ENCODE data around the gene JAG2.

The JAG2 gene

GRCh38 chr14:105141486-105142281 lies 26.9 kb downstream of the JAG2 start:
- intact Hi-C loops (cut with micrococcal nuclease): no loop called here
- Mint-ChIP-seq H3K9me3 (peaks cover 10% of the 10 kb centered on the region), H3K27ac (no peak overlapping the region), H3K36me3 (ENCODE audit: low read depth) (no peaks in the 10 kb centered on the region), H3K4me1 (ENCODE audit: low read depth) (no peaks in the 10 kb centered on the region), H3K27me3 (no peaks in the 10 kb centered on the region), H3K4me3 (no peak overlapping the region)

GRCh38 chr14:105141026-105141425 lies 27.6 kb downstream of the JAG2 start:
- peaks cover 10% of the 10 kb centered on the region for H3K9me3 Mint-ChIP-seq
- intact Hi-C loops (cut with micrococcal nuclease): no loop called here
- no peak overlapping the region for H3K4me3 Mint-ChIP-seq
- no peaks in the 10 kb centered on the region for H3K4me1 Mint-ChIP-seq (ENCODE audit: low read depth)
- no peak overlapping the region for H3K27ac Mint-ChIP-seq
- H3K36me3 Mint-ChIP-seq (ENCODE audit: low read depth): no peaks in the 10 kb centered on the region
- no peaks in the 10 kb centered on the region for H3K27me3 Mint-ChIP-seq

DNA sequence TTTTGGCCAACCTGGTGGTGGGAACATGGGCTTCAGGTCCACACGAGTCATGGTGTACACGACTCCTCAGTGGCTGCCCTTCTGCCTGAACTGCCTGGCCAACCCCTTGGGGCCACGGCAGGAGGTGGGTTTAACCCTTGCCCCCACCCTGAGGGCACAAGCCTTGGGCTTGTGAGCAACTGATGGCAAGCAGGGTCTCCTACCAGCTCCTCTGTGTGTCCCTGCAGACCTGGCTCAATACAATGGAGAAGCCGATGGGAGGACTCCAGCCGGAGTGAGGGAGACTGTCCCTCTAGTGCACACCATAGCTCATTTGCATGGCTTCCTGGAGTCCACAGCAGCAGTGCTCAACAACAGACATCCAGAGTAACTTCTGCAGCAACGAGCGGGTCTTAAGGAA lies 28.0 kb downstream of the JAG2 start:
- Mint-ChIP-seq H3K4me3 (no peak overlapping the region), H3K9me3 (peaks cover 10% of the 10 kb centered on the region), H3K27me3 (no peaks in the 10 kb centered on the region)

DNA sequence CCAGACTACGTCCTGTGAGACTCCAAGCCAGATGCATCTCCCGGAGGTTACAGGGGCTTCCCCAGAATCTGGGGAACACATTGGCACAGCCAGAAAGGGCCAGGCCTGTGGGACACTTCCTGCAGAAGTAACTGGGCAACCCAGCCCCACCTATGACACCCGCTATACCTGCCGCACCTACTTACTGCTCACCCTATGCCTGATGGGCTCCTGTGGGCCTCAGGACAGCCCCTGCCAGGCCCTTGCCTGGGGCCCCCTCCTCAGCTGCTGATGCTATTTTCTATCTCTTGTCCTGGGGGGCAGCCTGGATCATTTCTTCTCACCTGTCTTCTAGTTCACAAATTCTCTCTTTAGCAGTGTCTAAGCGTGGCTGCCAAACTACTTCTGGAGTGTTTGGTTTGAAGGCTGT lies 28.7 kb downstream of the JAG2 start:
- no peak overlapping the region for H3K4me3 Mint-ChIP-seq
- no peaks in the 10 kb centered on the region for H3K4me1 Mint-ChIP-seq (ENCODE audit: low read depth)
- intact Hi-C loops (cut with micrococcal nuclease): no loop called here
- H3K9me3 Mint-ChIP-seq: peaks cover 10% of the 10 kb centered on the region
- no peaks in the 10 kb centered on the region for H3K36me3 Mint-ChIP-seq (ENCODE audit: low read depth)
- H3K27me3 Mint-ChIP-seq: peaks cover under 1% of the 10 kb centered on the region
- H3K27ac Mint-ChIP-seq: no peak overlapping the region

More for the DNA sequence above, 28.0 kb downstream of the JAG2 start:
- H3K27ac Mint-ChIP-seq: no peak overlapping the region
- intact Hi-C loops (cut with micrococcal nuclease): no loop called here
- no peaks in the 10 kb centered on the region for H3K4me1 Mint-ChIP-seq (ENCODE audit: low read depth)
- H3K36me3 Mint-ChIP-seq (ENCODE audit: low read depth): no peaks in the 10 kb centered on the region

DNA sequence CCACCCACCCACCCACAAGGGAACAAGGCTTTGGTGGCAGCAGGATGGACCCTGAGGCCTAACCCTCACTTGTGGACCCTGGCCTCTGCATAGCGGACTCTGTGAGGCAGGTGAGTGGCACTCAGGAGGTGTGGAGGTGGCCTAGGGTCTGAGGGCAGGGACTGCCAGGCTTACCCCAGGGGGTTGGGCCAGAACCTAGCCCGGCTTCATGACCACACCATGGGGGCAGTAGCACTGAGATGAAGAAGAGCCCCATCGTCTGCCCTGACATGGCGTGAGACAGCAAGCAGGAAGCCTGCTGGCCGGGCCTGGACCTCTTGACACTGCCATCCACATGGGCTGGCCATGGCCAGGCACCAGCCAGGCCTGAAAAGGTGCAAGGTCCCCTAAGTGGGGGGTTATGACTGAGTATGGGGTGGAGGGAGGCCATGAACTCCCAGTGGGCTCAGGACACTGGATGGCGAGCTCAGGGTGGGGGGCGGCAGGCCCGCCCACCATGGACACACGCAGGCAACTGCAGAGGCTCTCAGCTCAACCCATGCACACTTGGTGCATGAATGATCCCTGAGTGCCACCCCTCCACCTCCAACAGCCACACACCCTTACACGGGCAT lies 29.3 kb downstream of the JAG2 start:
- Mint-ChIP-seq H3K9me3 (peaks cover 10% of the 10 kb centered on the region), H3K4me3 (no peak overlapping the region), H3K27me3 (peaks cover 6% of the 10 kb centered on the region), H3K36me3 (ENCODE audit: low read depth) (no peaks in the 10 kb centered on the region), H3K4me1 (ENCODE audit: low read depth) (no peaks in the 10 kb centered on the region), H3K27ac (no peak overlapping the region)
- intact Hi-C loops (cut with micrococcal nuclease): no loop called here

GRCh38 chr14:105138551-105139111 lies 29.9 kb downstream of the JAG2 start:
- H3K4me1 Mint-ChIP-seq (ENCODE audit: low read depth): no peaks in the 10 kb centered on the region
- peaks cover 10% of the 10 kb centered on the region for H3K9me3 Mint-ChIP-seq
- no peak overlapping the region for H3K27ac Mint-ChIP-seq
- intact Hi-C loops (cut with micrococcal nuclease): no loop called here
- H3K27me3 Mint-ChIP-seq: peaks cover 6% of the 10 kb centered on the region
- H3K36me3 Mint-ChIP-seq (ENCODE audit: low read depth): no peaks in the 10 kb centered on the region
- no peak overlapping the region for H3K4me3 Mint-ChIP-seq

GRCh38 chr14:105138021-105138541 lies 30.5 kb downstream of the JAG2 start:
- peaks cover 8% of the 10 kb centered on the region for H3K27me3 Mint-ChIP-seq
- H3K36me3 Mint-ChIP-seq (ENCODE audit: low read depth): no peaks in the 10 kb centered on the region
- no peak overlapping the region for H3K27ac Mint-ChIP-seq
- peaks cover 14% of the 10 kb centered on the region for H3K9me3 Mint-ChIP-seq
- intact Hi-C loops (cut with micrococcal nuclease): no loop called here
- no peak overlapping the region for H3K4me3 Mint-ChIP-seq
- no peaks in the 10 kb centered on the region for H3K4me1 Mint-ChIP-seq (ENCODE audit: low read depth)

DNA sequence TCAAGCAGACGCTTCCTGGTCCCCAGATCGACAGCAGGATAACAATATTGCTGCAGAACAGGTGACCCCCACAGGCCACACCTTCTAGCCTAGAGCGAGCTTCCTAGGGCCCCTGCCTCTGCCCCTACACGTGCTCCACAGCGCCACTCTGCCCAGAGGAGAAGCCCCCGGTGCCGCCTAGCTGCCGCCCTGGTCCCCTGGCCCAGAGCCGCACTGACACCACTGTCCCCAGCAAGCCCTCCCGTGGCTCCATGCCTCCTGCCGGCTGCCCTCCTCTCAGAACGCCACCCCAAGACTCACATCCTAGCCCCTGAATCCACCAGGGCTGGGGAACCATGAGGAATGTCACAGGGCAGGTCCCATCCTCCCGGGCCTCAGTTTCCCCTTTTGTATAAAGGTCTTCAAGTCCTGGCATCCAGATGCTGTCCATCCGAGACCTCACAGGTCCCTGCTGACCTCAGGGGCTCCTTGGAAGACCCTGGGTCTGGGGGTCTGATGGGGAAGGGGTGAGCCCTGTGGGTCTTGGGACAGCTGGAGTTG lies 31.0 kb downstream of the JAG2 start:
- Mint-ChIP-seq H3K27me3 (peaks cover 11% of the 10 kb centered on the region), H3K27ac (no peak overlapping the region), H3K4me1 (ENCODE audit: low read depth) (no peaks in the 10 kb centered on the region), H3K9me3 (peaks cover 19% of the 10 kb centered on the region), H3K36me3 (ENCODE audit: low read depth) (no peaks in the 10 kb centered on the region), H3K4me3 (no peak overlapping the region)
- intact Hi-C loops (cut with micrococcal nuclease): no loop called here

- Mint-ChIP-seq H3K9me3 (peaks cover 20% of the 10 kb centered on the region), H3K4me1 (ENCODE audit: low read depth) (no peaks in the 10 kb centered on the region), H3K36me3 (ENCODE audit: low read depth) (no peaks in the 10 kb centered on the region), H3K4me3 (no peak overlapping the region), H3K27me3 (peaks cover 11% of the 10 kb centered on the region), H3K27ac (no peak overlapping the region)
- intact Hi-C loops (cut with micrococcal nuclease): no loop called here
These were observed 31.9 kb downstream of the JAG2 start for GRCh38 chr14:105136401-105137322.

GRCh38 chr14:105135700-105136395 lies 32.7 kb downstream of the JAG2 start:
- Mint-ChIP-seq H3K9me3 (peaks cover 20% of the 10 kb centered on the region), H3K36me3 (ENCODE audit: low read depth) (no peaks in the 10 kb centered on the region), H3K4me3 (no peak overlapping the region), H3K4me1 (ENCODE audit: low read depth) (no peaks in the 10 kb centered on the region), H3K27me3 (peaks cover 11% of the 10 kb centered on the region), H3K27ac (no peak overlapping the region)
- intact Hi-C loops (cut with micrococcal nuclease): no loop called here

DNA sequence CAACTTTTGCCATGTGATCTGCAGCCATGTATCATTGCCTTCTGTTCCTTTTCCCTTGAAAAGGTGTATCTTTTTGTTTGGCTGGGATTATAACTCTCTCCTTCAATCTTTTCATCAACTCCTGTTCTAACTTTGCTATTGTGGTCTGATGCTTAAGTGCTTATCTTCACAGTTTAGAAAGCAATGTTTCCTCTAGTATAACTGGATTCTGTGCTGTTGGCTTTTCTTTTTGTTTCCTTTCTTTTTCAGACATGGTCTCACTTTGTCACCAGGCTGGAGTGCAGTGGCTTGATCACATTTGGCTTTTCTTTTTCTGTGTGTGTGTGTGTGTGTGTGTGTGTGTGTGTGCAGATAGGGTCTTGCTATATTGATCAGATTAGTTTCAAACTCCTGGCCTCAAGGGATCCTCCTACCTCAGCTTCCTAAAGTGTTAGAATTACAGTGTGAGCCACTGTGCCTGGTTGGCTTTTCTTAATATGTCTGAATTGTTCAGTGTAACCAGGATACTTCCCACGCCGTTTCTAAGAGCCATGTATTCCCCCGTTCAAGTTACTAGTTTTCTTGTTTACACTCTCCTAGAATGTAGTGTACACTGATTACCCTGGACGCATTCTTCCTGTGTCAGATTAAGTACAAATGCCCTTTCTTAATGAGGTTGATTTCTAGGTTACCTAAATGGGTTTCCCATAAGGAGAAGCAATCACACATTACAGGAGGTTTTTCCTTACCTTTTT lies 35.5 kb downstream of the JAG2 start:
- no peak overlapping the region for H3K27ac Mint-ChIP-seq
- H3K4me3 Mint-ChIP-seq: no peak overlapping the region
- H3K4me1 Mint-ChIP-seq (ENCODE audit: low read depth): no peaks in the 10 kb centered on the region
- H3K27me3 Mint-ChIP-seq: peaks cover 15% of the 10 kb centered on the region
- H3K9me3 Mint-ChIP-seq: peaks cover 9% of the 10 kb centered on the region
- no peaks in the 10 kb centered on the region for H3K36me3 Mint-ChIP-seq (ENCODE audit: low read depth)
- intact Hi-C loops (cut with micrococcal nuclease): no loop called here

GRCh38 chr14:105131241-105131640 lies 37.3 kb downstream of the JAG2 start:
- Mint-ChIP-seq H3K4me3 (no peak overlapping the region), H3K4me1 (ENCODE audit: low read depth) (no peaks in the 10 kb centered on the region), H3K27me3 (peaks cover 17% of the 10 kb centered on the region), H3K27ac (no peak overlapping the region), H3K9me3 (peaks cover 9% of the 10 kb centered on the region), H3K36me3 (ENCODE audit: low read depth) (no peaks in the 10 kb centered on the region)
- intact Hi-C loops (cut with micrococcal nuclease): no loop called here

Data from dendritic cell treated with granulocyte-macrophage colony-stimulating factor and Interleukin-4, amounts not matched to agents 40 ng/mL and 50 ng/mL, for 4 days (primary cell).